T-helper 2 cell treated with Interferon-gamma antibody and Interleukin-4, amounts not matched to agents 5 μg/mL and 100 μg/mL, for 36 hours (primary cell): ENCODE measurements around the gene PBOV1.

Experiments used
- DNase-seq: peaks from one replicate; pipeline ENCODE4 v3.0.0; 2021; ENCODE audit warnings: low spot score
- H3K27ac Mint-ChIP-seq: one replicate; pipeline ENCODE4 v1.8.0; 2021; ENCODE audit warnings: mild to moderate bottlenecking, mixed read lengths
- H3K27me3 Mint-ChIP-seq: one replicate; pipeline ENCODE4 v1.8.0; 2021; ENCODE audit warnings: low read depth, mixed read lengths
- H3K36me3 Mint-ChIP-seq: one replicate; pipeline ENCODE4 v1.8.0; 2021; ENCODE audit warnings: low read depth, mixed read lengths
- H3K4me1 Mint-ChIP-seq: one replicate; pipeline ENCODE4 v1.8.0; 2021; ENCODE audit warnings: low read depth, mixed read lengths
- H3K4me3 Mint-ChIP-seq: one replicate; pipeline ENCODE4 v1.8.0; 2022; ENCODE audit warnings: mild to moderate bottlenecking, moderate library complexity, mixed read lengths
- H3K9me3 Mint-ChIP-seq: one replicate; pipeline ENCODE4 v1.8.0; 2021; ENCODE audit warnings: mixed read lengths

Gene PBOV1

DNA sequence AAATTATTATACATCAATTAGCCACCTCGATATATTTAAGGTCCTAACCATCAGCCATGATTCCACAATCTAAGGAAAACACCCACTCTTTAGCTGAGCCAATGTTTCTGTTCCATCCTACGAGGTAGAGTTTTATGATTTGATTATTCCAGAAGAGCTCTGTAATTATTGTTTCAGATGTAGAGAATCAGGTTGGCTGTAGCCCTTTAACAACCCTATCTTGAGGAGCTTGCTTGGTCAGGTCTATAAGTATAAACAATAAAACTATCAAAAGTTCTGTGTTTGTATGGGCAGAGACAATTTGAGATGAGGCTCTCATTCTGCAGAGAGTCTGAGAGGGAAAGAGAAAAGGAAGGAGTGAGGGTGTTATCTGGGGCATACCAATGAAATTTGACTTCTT is at the start of gene PBOV1:
TSS of gene PBOV1 (minus strand) at position 43 of the 400 bp plus-strand sequence. CDS start 96 bp downstream, outside the sequence.
- H3K4me1 Mint-ChIP-seq, result no peaks in the 10 kb centered on the region
- DNase-seq, result no peak
- peaks cover 18% of the 10 kb centered on the region for H3K27me3 Mint-ChIP-seq
- no peak within 1 kb of the TSS for H3K4me3 Mint-ChIP-seq
- no peaks in the 10 kb centered on the region for H3K36me3 Mint-ChIP-seq
- no peak within 1 kb of the TSS for H3K27ac Mint-ChIP-seq
- no peaks in the 10 kb centered on the region for H3K9me3 Mint-ChIP-seq

DNA sequence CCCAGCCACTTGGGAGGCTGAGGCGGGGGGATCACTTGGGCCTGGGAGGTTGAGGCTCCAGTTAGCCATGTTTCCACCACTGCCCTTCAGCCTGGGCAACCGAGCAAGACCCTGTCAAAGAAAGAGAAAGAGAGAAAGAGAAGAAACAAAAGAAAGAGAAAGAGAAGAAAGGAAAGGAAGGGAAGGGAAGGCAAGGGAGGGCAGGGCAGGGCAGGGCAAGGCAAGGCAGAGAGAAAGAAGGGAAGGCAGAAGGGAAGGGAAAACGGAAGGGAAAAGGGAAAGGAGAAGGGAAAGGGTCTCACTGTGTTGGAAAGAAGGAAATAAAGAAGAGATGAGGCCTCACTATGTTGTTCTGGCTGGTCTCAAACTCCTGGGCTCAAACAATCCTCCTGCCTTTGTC is 47.8 kb upstream of the PBOV1 start:
- Mint-ChIP-seq H3K9me3 (no peaks in the 10 kb centered on the region), H3K27me3 (peaks cover 2% of the 10 kb centered on the region), H3K4me1 (no peaks in the 10 kb centered on the region), H3K27ac (no peak overlapping the region), H3K36me3 (no peaks in the 10 kb centered on the region), H3K4me3 (no peak overlapping the region)
- DNase-seq, result no peak

DNA sequence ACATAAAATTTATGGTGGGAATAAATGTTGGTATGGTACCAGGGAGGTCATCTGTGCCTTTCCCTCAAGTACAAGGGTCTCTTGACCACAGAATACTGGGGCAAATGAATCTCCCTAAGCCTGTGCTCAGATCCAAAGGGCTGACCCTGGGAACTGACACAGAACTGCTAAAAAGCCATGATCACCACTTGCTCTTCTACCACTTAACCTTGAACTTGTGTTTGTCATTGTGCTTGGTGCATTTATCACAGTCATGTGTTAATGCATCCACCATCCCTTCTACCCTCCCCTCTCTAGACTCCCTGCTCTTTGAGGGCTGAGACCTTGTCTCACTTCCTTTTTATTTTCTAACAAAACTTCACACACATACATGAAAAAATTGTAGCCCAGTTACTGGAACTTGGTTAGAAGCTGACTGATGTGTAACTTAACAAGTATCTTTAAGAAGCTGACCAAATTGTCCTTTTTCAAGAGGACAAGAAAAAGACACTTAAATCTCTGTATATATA is 46.1 kb upstream of the PBOV1 start:
- H3K27me3 Mint-ChIP-seq, result peaks cover 3% of the 10 kb centered on the region
- DNase-seq, result no peak
- no peaks in the 10 kb centered on the region for H3K4me1 Mint-ChIP-seq
- H3K9me3 Mint-ChIP-seq, result no peaks in the 10 kb centered on the region
- H3K27ac Mint-ChIP-seq, result no peak overlapping the region
- H3K4me3 Mint-ChIP-seq, result no peak overlapping the region
- no peaks in the 10 kb centered on the region for H3K36me3 Mint-ChIP-seq

DNA sequence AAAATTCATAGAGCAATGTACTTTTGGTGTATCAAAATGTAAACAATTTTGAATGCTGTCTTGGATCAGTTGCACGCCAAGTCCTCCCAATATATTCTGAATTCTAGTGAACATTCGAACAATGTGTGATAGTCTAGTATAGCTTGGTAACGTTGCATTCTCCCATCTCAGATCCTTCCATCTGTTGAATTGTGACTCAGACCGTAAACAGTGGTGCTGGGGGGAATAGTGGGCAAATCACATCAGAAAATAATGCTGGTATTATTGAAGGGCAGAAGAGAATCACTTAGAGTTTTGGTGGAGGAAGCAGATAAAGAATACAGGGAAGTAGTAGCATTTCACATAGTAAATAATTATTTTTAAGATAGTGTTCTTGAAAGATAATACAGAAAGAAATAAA is 45.7 kb upstream of the PBOV1 start:
- no peak overlapping the region for H3K4me3 Mint-ChIP-seq
- H3K9me3 Mint-ChIP-seq, result no peaks in the 10 kb centered on the region
- DNase-seq, result no peak
- peaks cover 6% of the 10 kb centered on the region for H3K27me3 Mint-ChIP-seq
- no peaks in the 10 kb centered on the region for H3K4me1 Mint-ChIP-seq
- no peak overlapping the region for H3K27ac Mint-ChIP-seq
- H3K36me3 Mint-ChIP-seq, result no peaks in the 10 kb centered on the region

- DNase-seq, result no peak
- no peak overlapping the region for H3K4me3 Mint-ChIP-seq
- no peaks in the 10 kb centered on the region for H3K4me1 Mint-ChIP-seq
- H3K36me3 Mint-ChIP-seq, result no peaks in the 10 kb centered on the region
- peaks cover 6% of the 10 kb centered on the region for H3K27me3 Mint-ChIP-seq
- no peak overlapping the region for H3K27ac Mint-ChIP-seq
- no peaks in the 10 kb centered on the region for H3K9me3 Mint-ChIP-seq
Observed at GRCh38 chr6:138261116-138261780, 43.0 kb upstream of the PBOV1 start.

GRCh38 chr6:138258991-138259390 is 40.7 kb upstream of the PBOV1 start:
- H3K4me3 Mint-ChIP-seq, result no peak overlapping the region
- no peak overlapping the region for H3K27ac Mint-ChIP-seq
- H3K27me3 Mint-ChIP-seq, result peaks cover 6% of the 10 kb centered on the region
- DNase-seq, result no peak
- no peaks in the 10 kb centered on the region for H3K9me3 Mint-ChIP-seq
- H3K36me3 Mint-ChIP-seq, result no peaks in the 10 kb centered on the region
- H3K4me1 Mint-ChIP-seq, result no peaks in the 10 kb centered on the region

DNA sequence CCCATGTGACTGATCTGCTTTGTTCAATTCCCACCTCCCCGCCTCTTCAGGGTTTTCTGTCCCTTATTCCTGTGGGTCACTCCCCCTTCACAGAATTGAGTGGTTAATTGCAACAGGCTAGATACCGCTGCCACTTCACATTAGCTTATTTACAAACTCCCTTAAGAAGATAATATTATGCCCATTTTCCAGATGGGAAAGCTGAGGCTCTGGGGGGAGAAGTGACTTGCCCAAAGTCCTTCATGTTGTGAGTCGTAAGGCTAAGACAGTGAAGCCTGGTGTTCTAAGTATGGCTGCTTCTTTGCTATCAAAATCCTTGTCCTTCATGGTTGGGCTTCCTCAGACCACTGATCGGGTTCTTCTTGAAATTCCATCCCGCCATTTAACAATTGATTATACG is 39.9 kb upstream of the PBOV1 start:
- Mint-ChIP-seq H3K9me3 (no peaks in the 10 kb centered on the region), H3K27me3 (peaks cover 9% of the 10 kb centered on the region), H3K27ac (no peak overlapping the region)

DNA sequence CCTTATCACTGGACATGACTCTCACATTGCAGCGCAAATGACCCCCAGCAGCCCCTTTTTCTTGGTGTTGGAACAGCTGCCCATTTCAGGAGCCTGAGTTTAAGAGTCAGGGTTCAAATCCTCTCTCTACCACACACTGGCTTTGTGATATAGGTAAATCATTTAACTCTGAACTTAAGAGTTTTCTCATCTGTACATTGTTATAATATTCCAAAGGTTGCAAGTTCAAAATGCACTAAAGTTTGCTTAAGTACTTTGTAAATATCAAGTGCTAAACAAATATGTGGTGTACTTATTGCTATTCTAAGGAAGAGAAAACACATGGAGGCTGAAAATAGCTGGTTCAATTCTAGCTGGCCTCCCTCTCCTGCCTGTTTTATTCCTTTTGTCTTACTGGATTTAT is 39.3 kb upstream of the PBOV1 start:
- no peak for DNase-seq
- Mint-ChIP-seq H3K36me3 (no peaks in the 10 kb centered on the region), H3K4me1 (no peaks in the 10 kb centered on the region), H3K27me3 (peaks cover 9% of the 10 kb centered on the region), H3K9me3 (no peaks in the 10 kb centered on the region), H3K4me3 (no peak overlapping the region), H3K27ac (no peak overlapping the region)

More for the DNA sequence above, 39.9 kb upstream of the PBOV1 start:
- Mint-ChIP-seq H3K36me3 (no peaks in the 10 kb centered on the region), H3K4me1 (no peaks in the 10 kb centered on the region), H3K4me3 (no peak overlapping the region)
- DNase-seq, result no peak

- Mint-ChIP-seq H3K9me3 (no peaks in the 10 kb centered on the region), H3K4me3 (no peak overlapping the region), H3K27ac (no peak overlapping the region), H3K4me1 (no peaks in the 10 kb centered on the region), H3K36me3 (no peaks in the 10 kb centered on the region), H3K27me3 (peaks cover 9% of the 10 kb centered on the region)
- DNase-seq, result no peak
Observed at GRCh38 chr6:138255443-138255842, 37.2 kb upstream of the PBOV1 start.

GRCh38 chr6:138253731-138254130 is 35.4 kb upstream of the PBOV1 start:
- DNase-seq, result no peak
- Mint-ChIP-seq H3K9me3 (no peaks in the 10 kb centered on the region), H3K4me1 (no peaks in the 10 kb centered on the region), H3K36me3 (no peaks in the 10 kb centered on the region), H3K4me3 (no peak overlapping the region), H3K27me3 (peaks cover 6% of the 10 kb centered on the region), H3K27ac (no peak overlapping the region)

DNA sequence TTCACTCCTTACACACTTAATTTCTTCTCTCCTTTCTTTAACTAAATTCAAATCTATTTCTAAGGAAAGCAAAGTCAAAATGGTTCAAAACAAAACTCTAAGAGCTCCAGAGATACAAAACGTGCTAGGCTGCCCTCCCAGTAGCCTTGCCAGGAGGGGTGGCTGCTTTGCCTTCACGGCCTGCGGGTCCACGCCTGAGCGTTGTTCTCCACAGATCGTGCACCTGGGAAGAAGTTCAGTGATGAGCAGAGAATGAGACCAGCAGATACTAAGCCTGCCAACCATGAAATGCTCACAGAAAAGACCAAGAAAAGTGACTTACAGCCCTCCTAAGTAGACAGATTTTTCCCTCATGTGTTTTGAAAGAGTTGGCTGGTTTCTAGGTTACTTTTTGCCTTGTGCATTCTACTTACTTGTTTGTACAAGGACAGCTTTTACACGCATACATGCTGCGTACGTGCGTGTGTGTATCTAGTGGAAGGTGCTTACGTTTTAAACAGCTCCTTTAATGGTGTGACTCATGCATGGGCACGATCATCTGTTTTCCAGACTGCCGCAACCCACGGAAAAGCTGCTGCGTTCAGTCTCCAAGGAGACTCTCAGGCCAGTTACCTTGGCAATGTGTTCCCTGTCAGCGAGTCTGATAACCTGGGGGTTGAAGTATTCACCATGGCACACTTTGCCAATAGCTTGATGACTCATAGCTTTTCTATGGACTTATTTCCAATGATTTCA is 32.4 kb upstream of the PBOV1 start:
- H3K36me3 Mint-ChIP-seq, result no peaks in the 10 kb centered on the region
- H3K4me3 Mint-ChIP-seq, result no peak overlapping the region

GRCh38 chr6:138250053-138250452 is 31.8 kb upstream of the PBOV1 start:
- no peaks in the 10 kb centered on the region for H3K36me3 Mint-ChIP-seq
- no peak overlapping the region for H3K4me3 Mint-ChIP-seq
- H3K9me3 Mint-ChIP-seq, result no peaks in the 10 kb centered on the region

More for the DNA sequence above, 32.4 kb upstream of the PBOV1 start:
- Mint-ChIP-seq H3K27me3 (peaks cover 11% of the 10 kb centered on the region), H3K4me1 (no peaks in the 10 kb centered on the region), H3K9me3 (no peaks in the 10 kb centered on the region), H3K27ac (no peak overlapping the region)
- DNase-seq, result no peak

GRCh38 chr6:138248878-138249277 is 30.6 kb upstream of the PBOV1 start:
- no peaks in the 10 kb centered on the region for H3K4me1 Mint-ChIP-seq
- no peaks in the 10 kb centered on the region for H3K9me3 Mint-ChIP-seq
- no peak overlapping the region for H3K4me3 Mint-ChIP-seq
- no peak overlapping the region for H3K27ac Mint-ChIP-seq
- no peaks in the 10 kb centered on the region for H3K36me3 Mint-ChIP-seq
- H3K27me3 Mint-ChIP-seq, result peaks cover 11% of the 10 kb centered on the region
- no peak for DNase-seq

More at GRCh38 chr6:138250053-138250452, 31.8 kb upstream of the PBOV1 start:
- Mint-ChIP-seq H3K4me1 (no peaks in the 10 kb centered on the region), H3K27ac (no peak overlapping the region), H3K27me3 (peaks cover 11% of the 10 kb centered on the region)
- DNase-seq, result no peak

- Mint-ChIP-seq H3K4me3 (no peak overlapping the region), H3K27ac (no peak overlapping the region), H3K4me1 (no peaks in the 10 kb centered on the region), H3K36me3 (no peaks in the 10 kb centered on the region), H3K9me3 (no peaks in the 10 kb centered on the region), H3K27me3 (peaks cover 8% of the 10 kb centered on the region)
- DNase-seq, result no peak
Observed at GRCh38 chr6:138248011-138248410, 29.7 kb upstream of the PBOV1 start.
